ENCODE measurements around the gene BACE1.
A peak's percentile ranks its signal among the peaks of the same experiment; 100 is the strongest.
"Not testable (repeated sequence)": the region's sequence is repeated elsewhere in the genome, so short reads cannot be mapped to it uniquely, and the experiment has no call there.

Gene BACE1

GRCh38 chr11:117316197-117316961 is at the start of gene BACE1:
BACE1 (minus strand) TSS chr11:117316256; CDS start chr11:117315795, 461 bp downstream.
- peak; percentile 52 for DNase-seq (ENCODE audit: low read depth)

DNA sequence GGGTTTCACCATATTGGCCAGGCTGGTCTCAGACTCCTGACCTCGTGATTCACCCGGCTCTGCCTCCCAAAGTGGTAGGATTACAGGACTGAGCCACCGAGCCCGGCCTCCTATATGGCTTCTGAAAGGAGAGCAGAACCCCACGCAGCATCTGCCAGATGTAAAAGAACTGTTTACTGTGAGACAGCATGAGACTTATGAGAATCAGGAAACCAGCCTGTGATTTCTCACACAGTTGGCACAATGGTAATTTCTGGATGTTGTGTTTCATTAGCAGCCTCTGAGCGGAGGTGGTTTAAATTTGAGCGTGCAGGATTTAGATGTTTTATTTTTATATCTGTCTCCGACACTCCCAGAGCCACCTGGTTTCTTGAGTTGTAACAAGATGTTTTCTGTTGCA is 45.4 kb upstream of the BACE1 start:
- no peak for DNase-seq (ENCODE audit: low read depth)

DNA sequence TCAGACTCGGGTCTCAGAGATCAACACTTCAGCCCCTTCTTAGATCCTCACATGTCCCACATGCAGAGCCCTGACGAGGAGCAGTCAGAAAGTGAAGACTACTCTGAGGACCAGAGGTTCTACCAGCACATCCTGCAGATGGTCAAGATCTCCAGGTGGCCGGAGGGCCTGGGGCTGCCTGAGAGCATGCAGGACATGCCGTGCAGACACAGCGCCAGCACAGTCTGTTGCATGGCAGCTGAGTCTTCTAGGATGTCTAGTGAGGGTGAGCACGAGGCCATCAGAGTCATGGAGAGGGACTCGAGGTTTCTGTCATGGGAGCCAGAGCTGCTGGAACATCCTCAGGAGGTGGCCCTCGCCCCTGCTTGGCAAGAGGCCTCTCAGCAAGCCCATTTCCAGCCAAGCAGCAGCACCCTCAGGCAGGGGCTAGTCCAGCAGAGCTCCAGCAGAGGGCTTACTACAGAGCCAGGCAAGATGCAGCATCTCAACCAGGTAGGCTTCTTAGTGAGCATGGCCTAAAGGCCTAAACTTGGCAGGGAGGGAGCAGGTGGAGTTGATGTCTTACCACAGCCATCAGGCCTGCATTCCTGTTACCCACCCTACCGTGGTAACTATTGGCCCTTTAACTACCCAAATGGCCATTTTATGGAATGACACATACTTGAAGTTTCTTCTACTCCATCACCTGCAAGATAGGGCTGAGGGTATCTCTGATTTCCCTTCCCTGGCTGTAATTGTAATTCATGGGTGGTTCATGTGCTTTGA is 40.3 kb upstream of the BACE1 start:
- DNase-seq (ENCODE audit: low read depth), result no peak

- DNase-seq (ENCODE audit: low read depth), result no peak
Measured at GRCh38 chr11:117354550-117354949, 38.5 kb upstream of the BACE1 start.

DNA sequence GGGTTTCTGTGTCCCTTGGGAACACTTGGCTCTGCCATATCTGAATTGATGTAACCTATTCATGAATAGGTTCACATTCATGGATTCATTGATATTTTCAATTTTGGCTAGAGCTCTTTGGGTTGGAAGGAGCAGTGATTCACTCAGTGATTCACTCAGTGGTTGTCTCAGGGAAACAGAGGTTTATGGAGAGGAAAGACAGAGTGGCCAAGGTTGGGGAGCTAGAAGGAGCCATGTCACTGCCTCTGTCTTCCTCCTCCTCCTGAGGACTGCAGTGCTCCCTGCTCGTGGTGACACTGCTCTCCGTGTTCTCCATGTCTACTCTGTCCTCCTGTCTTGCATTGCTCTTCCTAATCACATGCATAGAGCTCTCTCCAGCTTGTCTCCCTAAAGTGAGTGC is 29.0 kb upstream of the BACE1 start:
- no peak for DNase-seq (ENCODE audit: low read depth)

DNA sequence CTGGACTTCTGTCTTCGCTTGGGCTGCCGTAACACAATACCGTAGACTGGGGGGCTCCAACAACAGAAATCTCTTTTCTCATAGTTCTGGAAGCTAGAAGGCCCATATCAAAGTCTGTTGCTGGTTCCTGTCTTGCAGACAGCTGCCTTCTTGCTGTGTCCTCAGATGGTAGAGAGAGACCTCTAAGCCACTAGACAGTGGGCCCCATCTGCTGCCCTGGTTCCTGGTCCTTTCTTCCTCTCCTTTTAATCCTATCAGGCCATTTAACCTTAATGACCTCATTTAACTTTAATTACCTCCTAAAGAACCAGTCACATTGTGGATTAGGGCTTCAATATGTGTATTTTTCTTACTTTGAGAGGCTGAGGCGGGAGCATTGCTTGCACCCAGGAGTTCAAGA is 21.0 kb upstream of the BACE1 start:
- DNase-seq (ENCODE audit: low read depth), result no peak

DNA sequence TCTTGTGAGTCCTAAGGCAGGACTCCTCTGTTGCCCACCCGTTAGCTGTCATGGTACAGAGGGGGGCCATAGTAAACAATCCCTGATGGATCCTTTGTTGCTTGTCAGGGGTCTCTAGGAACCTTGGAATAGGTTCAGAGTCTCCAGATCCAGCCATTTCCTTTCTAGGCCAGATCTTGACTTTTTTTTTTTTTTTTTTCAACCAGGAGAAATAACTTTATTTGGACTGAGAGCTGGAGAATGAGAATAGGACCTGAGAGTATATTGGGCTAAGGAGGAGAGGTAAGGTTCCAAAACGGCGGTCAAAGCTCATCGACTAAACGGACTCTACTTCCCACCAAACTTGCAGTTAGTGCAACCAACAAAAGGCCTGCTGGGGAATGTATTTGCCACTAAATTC is 19.3 kb upstream of the BACE1 start:
- DNase-seq (ENCODE audit: low read depth), result no peak

DNA sequence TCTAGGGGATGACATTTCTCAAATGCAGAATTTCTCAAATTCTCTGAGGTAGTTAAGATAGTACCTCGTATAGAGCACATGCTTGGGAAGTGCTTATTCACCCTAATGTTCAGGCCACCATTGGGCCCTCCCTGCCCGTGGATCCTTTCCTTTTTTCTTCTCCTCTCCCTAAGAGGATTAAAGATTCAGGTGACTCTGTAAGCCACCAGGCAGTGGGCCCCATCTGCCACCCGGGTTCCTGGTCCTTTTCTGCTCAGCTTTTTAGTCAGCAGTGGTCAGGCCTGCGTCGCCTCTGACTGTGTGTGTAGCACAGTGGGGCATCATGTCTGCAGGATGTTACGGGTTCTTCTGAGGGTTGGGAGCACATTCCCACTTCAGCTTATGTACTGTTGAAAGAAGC is 18.8 kb upstream of the BACE1 start:
- DNase-seq (ENCODE audit: low read depth), result no peak

GRCh38 chr11:117333917-117334316 is 17.9 kb upstream of the BACE1 start:
- no peak for DNase-seq (ENCODE audit: low read depth)

GRCh38 chr11:117332843-117333242 is 16.8 kb upstream of the BACE1 start:
- no peak for DNase-seq (ENCODE audit: low read depth)

DNA sequence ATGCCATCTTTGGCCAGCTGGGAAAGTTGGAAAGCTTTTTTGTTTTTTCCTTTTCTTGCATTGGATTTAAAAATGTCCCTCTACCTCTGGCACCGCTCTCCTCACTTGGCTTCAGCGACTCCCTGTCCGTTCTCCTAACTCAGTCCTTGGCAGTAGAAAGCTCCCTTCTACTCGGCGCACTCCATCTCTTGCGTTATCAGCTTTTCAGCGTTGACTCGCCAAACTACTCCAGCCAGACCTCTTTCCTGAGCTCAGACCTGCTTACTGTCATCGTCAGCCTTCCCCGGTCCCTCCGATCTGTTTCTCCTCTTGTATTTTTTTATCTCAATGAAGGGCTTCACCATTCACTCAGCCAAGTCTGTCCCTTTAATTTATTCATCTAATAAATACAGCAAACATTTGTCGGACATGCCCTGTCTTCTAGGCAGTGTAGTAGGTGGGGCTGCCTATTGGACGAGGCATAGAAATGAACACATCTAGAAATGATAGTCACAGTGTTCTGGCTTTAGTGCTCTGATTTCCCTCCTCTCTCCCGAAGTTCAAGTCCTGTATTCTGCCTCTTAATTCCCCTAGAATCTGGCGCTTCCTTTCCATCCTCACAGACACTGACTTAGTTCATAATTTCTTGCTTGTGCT is 12.4 kb upstream of the BACE1 start:
- DNase-seq (ENCODE audit: low read depth), result no peak

GRCh38 chr11:117327567-117328374 is 11.7 kb upstream of the BACE1 start, which contains the start of gene CEP164:
CEP164 (plus strand) TSS chr11:117327854; CDS start chr11:117338587, 10,733 bp downstream.
- DNase-seq (ENCODE audit: low read depth), result peak; percentile 93

GRCh38 chr11:117327255-117327566 is 11.2 kb upstream of the BACE1 start:
- not testable (repeated sequence) for DNase-seq (ENCODE audit: low read depth)

DNA sequence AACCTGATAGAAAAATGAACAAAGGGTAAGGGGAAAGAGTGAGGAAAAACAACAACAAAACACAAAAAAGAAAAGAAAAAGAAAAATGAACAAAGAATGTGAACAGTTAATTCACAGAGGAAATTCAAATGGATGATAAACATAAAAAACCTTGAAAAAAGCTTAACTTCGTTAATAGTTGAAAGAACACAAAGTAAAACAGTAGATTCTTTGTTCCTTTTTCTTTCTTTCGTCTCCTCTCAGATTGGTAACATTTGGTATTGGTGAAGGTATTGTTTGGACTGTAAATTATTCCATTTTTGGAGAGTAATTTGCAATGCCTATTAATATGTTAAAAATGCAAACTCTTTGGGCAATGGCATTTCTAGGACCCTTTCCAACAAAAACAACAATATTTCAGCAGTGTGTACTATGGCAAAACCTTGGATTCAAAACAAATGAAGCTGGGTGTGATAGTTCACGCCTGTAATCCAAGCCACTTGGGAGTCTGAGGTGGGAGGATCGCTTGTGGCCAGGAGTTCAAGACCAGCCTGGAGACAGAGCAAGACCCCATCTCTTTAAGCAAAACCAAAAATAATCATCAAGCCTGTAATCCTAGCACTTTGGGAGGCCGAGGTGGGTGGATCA is 3.3 kb upstream of the BACE1 start:
- no peak for DNase-seq (ENCODE audit: low read depth)

DNA sequence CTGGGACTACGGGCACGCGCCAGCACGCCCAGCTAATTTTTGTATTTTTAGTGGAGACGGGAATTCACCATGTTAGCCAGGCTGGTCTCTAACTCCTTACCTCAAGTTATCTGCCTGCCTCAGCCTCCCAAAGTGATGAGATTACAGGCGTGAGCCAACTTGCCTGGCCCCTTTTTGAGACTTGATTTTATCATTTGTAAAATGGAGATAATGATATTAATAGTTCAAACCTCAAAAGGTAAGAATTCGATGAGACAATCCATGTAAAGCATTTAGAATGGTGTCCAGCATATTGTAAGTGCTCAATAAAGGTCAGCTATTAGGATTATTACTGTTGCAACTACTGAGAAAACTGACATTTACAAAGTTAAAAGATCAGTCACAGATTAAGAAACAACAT is 2.7 kb upstream of the BACE1 start:
- DNase-seq (ENCODE audit: low read depth), result no peak

GRCh38 chr11:117315285-117316196 is 515 bp downstream of the BACE1 start:
- no peak for DNase-seq (ENCODE audit: low read depth)

DNA sequence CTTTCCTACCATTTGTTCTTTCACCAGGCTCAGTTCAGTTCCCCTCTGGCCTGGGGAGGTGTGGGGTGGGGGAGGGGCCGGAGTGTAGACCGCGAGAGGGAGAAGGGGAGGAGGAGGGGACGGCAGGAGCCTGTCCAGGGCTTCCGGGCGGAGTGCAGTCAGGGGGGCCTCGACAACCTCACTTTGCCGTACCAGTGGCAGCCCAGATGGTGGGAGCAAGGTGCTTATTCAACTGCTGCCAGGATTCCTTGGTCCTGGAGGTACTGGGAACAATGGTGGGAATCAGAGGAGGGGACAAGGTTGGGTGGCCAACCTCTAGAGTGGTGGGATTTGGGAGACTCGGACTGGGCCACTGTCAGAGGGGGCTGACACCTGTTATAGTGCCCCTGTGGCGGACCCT is 1.2 kb downstream of the BACE1 start:
- DNase-seq (ENCODE audit: low read depth), result no peak

DNA sequence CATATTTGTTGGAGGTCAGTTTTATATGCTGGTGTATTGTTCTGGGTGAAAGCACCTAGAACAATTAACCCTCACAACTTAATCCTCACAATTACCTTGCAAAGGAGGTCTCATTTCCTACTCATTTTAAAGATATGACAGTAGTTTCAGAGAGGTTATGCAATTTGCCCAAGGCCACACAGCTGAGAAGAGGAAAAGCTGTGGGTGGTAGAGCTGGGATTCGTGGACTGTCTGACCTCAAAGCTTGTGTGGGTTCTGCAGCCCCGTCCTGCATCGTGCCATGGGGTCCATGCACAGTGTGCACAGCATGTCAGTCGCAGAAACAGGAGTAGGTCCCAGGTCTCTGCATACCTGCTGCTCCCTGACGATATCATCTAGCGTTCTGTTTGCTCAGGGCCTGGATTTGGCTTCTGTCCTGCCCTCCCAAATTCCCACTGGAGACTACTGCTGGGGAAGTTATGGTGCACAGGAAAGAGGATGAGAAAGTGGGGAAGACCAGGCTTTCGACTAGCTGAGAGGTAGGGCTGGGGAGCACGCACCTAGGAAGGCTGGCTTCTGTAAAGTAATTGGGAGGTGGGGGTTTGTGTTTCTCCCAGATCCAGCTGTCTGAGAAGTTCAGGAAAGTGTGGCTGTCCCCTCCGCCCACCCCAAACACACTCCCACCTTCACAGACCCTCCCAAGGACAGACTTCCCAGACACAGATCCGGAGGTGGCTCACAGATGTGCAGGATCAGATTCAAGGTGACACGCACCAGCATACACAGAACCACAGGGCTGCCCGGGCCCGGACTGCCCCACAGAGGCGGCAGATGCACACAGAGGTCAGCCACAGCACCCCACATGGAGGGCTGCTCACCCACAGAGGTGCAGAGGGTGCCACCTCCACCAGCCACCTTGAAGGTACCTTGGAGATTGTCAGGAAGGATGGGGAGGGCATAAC is 2.0 kb downstream of the BACE1 start:
- no peak for DNase-seq (ENCODE audit: low read depth)

GRCh38 chr11:117313091-117313490 is 3.0 kb downstream of the BACE1 start:
- no peak for DNase-seq (ENCODE audit: low read depth)

GRCh38 chr11:117309310-117309709 is 6.7 kb downstream of the BACE1 start:
- DNase-seq (ENCODE audit: low read depth), result no peak

Data from GM04504 (cell line).